NCI-H82 (cell line): ENCODE results near the gene SLC26A5.
A peak's percentile ranks its signal among the peaks of the same experiment; 100 is the strongest.
"Not testable (repeated sequence)": the region's sequence is repeated elsewhere in the genome, so short reads cannot be mapped to it uniquely, and the experiment has no call there.

Experiments used
- DNase-seq: peaks from one replicate; lab custom pipeline; 2025; lab: John Stamatoyannopoulos, UW

Gene SLC26A5

DNA sequence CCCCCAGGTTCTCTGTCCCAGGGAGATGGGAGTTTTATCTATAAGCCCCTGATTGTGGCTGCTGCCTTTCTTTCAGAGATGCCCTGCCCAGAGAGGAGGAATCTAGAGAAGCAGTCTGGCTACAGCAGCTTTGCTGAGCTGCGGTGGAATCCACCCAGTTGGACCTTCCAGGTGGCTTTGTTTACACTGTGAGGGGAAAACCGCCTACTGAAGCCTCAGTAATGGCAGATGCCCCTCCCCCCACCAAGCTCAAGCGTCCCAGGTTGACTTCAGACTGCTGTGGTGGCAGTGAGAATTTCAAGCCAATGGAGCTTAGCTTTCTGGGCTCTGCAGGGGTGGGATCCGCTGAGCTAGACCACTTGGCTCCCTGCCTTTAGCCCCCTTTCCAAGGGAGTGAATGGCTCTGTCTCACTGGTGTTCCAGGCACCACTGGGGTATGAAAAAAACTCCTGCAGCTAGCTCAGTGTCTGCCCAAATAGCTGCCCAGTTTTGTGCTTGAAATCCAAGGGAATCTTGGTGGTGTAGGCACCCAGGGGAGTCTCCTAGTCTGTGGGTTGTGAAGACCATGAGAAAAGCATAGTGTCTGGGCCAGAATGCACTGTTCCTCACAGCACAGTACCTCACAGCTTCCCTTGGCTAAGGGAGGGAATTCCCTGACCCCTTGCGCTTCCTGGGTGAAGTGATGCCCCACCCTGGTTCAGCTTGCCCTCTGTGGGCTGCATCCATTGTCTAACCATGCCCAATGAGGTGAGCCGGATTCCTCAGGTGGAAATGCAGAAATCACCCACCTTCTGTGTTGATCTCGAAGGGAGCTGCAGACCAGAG is 40.0 kb downstream of the SLC26A5 start:
- DNase-seq: peak; percentile 35

- DNase-seq: not testable (repeated sequence)
Measured at GRCh38 chr7:103399687-103400086, 46.3 kb downstream of the SLC26A5 start.

GRCh38 chr7:103398483-103399127 is 47.4 kb downstream of the SLC26A5 start:
- DNase-seq: no peak

DNA sequence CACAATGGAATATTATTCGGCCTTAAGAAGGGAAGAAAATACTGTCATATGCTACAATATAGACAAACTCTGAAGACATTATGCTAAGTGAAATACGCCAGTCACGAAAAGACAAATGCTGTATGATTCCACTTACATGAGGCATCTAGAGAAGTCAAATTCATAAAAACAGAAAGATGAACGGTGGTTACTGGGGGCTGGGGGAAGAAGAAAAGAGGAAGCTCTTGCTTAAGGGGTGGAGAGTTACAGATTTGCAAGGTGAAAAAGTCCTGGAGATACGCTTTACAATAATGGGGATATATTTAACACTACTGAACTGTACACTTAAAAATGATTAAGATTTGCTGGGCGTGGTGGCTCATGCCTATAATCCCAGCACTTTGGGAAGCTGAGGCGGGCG is 49.5 kb downstream of the SLC26A5 start:
- DNase-seq: no peak

- DNase-seq: no peak
Measured at GRCh38 chr7:103395071-103395470, 50.9 kb downstream of the SLC26A5 start.

GRCh38 chr7:103394566-103394965 is 51.4 kb downstream of the SLC26A5 start:
- DNase-seq: no peak

- no peak for DNase-seq
Measured at GRCh38 chr7:103391976-103392375, 54.0 kb downstream of the SLC26A5 start.

GRCh38 chr7:103391150-103391549 is 54.9 kb downstream of the SLC26A5 start:
- no peak for DNase-seq

DNA sequence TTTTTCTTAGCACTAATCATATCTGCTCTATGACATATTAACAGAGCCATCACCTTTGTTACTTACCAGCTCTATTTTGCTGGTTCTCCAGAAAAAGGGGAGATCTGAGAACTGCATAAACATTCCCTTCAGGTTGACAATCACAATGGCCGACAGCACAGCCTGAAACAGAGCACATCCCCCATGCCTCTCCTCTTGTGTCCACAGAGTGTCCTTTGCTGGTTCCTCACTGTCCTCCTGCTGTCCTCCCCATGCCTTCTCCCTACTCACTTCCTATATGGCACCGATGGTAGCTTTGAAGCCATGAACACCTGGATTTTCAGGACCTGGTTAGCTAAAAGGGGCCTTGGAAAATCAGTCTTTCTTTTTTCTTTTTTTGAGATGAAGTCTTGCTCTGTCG is 56.7 kb downstream of the SLC26A5 start:
- DNase-seq: no peak

GRCh38 chr7:103388469-103389140 is 57.4 kb downstream of the SLC26A5 start:
- no peak for DNase-seq

- no peak for DNase-seq
Measured at GRCh38 chr7:103387242-103387641, 58.8 kb downstream of the SLC26A5 start.

GRCh38 chr7:103382032-103382402 is 64.0 kb downstream of the SLC26A5 start:
- DNase-seq: no peak

- no peak for DNase-seq
Measured at GRCh38 chr7:103381280-103382031, 64.6 kb downstream of the SLC26A5 start.

- no peak for DNase-seq
Measured at GRCh38 chr7:103380395-103381191, 65.4 kb downstream of the SLC26A5 start.

- no peak for DNase-seq
Measured at GRCh38 chr7:103379270-103379975, 66.6 kb downstream of the SLC26A5 start.

DNA sequence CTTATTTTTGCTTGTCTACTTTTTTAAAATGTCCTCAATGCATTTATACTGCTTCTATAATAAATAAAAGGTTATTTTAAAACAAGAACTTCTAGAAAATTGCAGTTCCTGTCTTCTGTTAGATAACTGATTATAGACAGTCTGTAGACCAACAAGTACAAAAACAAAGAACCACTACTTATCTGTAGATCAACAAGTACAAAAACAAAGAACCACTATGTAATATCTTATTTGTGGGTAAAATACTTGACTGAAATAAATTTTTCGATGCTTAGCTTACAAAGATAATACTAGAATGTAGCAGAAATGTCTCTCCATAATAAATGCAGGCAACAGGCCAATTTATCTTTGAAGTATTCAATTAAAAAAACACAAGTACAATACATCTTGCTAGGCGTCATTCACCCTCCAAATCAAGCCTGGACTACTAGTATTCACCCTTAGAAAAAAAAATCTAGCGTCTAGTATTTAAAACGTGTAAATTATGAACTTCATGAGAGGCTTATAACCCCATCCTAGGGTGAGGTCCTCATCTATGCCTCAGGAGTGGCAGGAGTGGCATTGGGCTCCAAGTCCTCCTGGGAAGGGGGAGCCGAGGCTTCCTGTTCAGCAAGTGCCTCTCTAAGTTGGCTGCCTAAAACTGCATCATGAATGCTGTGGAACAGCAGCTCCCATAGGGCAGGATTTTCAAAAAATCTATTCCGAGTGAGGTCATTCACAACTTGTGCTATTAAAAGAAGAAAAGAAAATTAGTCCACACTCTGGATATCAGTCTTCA is 72.0 kb downstream of the SLC26A5 start:
- DNase-seq: no peak

- no peak for DNase-seq
Measured at GRCh38 chr7:103369432-103369831, 76.6 kb downstream of the SLC26A5 start.

GRCh38 chr7:103349805-103350204 is 96.2 kb downstream of the SLC26A5 start:
- DNase-seq: no peak

DNA sequence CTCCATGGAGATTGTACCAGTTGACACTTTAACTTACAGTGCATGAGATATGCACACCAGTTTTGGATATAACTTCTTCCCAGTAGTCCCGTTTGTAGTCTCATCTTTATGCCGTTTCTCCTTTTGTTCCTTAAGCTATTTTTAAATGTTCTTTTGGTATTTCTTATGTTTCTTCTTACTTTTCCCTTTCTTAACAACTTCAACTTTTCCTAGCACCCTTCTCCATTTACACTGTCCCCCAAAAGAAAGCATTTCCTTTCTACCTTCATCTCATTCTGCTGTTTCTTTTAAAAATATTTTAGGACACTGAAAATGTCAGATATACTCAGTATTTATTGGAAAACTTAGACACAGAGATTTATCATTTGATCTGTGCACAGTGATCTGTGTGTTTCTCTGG is 97.0 kb downstream of the SLC26A5 start:
- DNase-seq: no peak

DNA sequence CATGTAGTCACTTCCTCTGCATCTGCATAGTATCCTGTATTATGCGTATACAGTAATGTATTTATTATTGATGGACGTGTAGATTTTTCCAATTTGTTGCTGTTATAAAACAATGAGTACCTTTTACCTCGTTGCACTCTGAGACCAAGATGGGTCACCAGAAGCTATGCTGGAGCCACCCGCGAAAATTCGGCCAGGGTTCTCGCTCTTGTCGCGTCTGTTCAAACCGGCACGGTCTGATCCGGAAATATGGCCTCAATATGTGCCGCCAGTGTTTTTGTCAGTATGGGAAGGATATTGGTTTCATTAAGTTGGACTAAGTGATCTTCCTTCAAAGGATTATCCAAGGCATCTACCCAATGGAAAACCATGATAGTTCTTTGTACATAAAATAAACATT is 97.6 kb downstream of the SLC26A5 start:
- no peak for DNase-seq
